HG03060 (cell line): ENCODE measurements around the gene SLC30A1.
"Not testable (repeated sequence)": the region's sequence is repeated elsewhere in the genome, so short reads cannot be mapped to it uniquely, and the experiment has no call there.

ENCODE experiments used
- ATAC-seq: cut with Tn5 transposase; IDR thresholded peaks from one replicate; pipeline ENCODE4 v1.9.1; 2021; ENCODE audit warnings: low read depth, moderate number of reproducible peaks; ENCODE audit not compliant: unreplicated experiment

SLC30A1 gene, protein sequence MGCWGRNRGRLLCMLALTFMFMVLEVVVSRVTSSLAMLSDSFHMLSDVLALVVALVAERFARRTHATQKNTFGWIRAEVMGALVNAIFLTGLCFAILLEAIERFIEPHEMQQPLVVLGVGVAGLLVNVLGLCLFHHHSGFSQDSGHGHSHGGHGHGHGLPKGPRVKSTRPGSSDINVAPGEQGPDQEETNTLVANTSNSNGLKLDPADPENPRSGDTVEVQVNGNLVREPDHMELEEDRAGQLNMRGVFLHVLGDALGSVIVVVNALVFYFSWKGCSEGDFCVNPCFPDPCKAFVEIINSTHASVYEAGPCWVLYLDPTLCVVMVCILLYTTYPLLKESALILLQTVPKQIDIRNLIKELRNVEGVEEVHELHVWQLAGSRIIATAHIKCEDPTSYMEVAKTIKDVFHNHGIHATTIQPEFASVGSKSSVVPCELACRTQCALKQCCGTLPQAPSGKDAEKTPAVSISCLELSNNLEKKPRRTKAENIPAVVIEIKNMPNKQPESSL

GRCh38 chr1:211578640-211579439 lies at the start of gene SLC30A1:
SLC30A1 (minus strand) TSS chr1:211579161; CDS start chr1:211578612, 549 bp downstream.
- peak; percentile 77 for ATAC-seq

DNA sequence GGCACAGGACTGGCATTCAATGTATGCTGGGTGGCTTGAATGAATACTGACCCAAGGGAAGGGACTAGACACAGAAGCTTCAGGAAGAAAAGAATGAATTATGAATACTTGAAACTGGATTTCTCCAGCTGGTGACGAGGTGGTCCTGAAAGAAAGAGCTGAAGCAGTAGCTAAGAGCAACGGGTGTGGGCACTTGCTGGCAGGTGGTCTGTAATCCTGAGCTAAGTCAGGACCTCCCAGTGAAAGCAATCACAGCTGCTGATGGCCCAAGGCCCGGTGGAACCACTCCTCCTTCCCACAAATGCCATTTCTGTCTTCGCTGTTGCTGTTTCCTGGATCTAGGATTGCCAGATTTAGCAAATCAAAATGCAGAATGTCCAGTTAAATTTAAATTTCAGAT lies 49.5 kb upstream of the SLC30A1 start:
- ATAC-seq = no peak

DNA sequence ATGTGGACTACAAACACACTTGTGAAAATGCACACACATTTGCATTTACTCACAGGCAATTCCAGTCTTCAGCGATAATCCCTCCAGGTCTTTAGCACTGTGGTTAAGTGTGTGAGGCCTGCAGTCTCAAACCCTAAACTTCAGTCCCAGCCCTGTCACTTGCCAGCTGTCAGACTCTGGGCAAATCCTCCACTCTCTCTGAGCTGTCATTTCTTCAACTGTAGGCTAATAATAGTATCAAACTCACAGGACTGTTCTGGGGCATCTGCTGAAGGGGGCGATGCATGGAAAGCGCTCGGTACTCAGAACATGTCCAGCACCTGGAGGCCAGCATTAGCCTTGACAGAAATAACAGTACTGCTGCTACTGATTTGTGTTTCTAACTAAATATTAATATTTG lies 48.3 kb upstream of the SLC30A1 start:
- ATAC-seq = no peak

GRCh38 chr1:211625866-211626265 lies 46.9 kb upstream of the SLC30A1 start:
- ATAC-seq = not testable (repeated sequence)

GRCh38 chr1:211625040-211625439 lies 46.1 kb upstream of the SLC30A1 start:
- ATAC-seq = no peak

GRCh38 chr1:211623515-211623914 lies 44.6 kb upstream of the SLC30A1 start:
- ATAC-seq = no peak

GRCh38 chr1:211621447-211622198 lies 42.7 kb upstream of the SLC30A1 start:
- ATAC-seq = no peak

DNA sequence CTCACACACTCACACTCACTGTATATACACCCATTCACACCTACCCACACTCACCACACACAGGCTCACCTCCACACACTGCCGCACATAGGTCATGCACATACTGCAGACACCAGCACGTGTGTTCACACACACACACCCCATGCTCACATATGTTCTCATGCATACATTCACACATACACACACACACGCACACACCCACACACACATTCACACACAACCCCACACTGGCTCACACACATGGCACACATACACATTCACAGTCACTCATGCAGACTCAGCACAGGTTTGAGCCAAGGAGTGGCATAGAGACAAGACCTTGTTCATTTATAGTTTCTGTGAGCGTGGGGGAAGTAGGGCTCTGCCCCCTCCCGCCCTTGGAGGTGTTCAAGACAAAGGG lies 41.1 kb upstream of the SLC30A1 start:
- no peak for ATAC-seq

GRCh38 chr1:211619033-211619996 lies 40.4 kb upstream of the SLC30A1 start:
- ATAC-seq = no peak

GRCh38 chr1:211616965-211617297 lies 38.0 kb upstream of the SLC30A1 start:
- no peak for ATAC-seq

- no peak for ATAC-seq
Measured at GRCh38 chr1:211616231-211616964, 37.4 kb upstream of the SLC30A1 start.

GRCh38 chr1:211614615-211615014 lies 35.7 kb upstream of the SLC30A1 start:
- no peak for ATAC-seq

- no peak for ATAC-seq
Measured at GRCh38 chr1:211613951-211614350, 35.0 kb upstream of the SLC30A1 start.

GRCh38 chr1:211613108-211613947 lies 34.4 kb upstream of the SLC30A1 start:
- no peak for ATAC-seq

- no peak for ATAC-seq
Measured at GRCh38 chr1:211612786-211613107, 33.8 kb upstream of the SLC30A1 start.

DNA sequence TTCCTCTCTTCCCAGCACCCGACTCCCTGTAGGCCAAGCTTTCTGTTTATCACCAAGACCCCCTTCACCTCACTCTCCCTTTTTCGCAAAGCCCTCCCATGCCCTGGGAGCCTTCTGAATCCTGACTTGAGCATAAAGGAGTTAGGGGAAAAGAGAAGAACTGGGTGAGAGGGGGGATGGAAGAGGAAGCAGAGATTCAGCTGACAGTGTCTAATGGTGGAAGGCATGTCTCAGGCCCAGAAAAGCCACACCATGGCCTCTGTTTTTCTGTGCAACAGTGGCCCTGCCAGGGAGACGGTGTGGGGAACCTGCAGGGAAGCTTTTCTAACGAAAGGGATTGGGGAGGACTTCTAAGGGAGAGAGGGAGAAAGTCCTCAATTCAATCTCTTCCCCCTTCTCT lies 32.9 kb upstream of the SLC30A1 start:
- no peak for ATAC-seq

DNA sequence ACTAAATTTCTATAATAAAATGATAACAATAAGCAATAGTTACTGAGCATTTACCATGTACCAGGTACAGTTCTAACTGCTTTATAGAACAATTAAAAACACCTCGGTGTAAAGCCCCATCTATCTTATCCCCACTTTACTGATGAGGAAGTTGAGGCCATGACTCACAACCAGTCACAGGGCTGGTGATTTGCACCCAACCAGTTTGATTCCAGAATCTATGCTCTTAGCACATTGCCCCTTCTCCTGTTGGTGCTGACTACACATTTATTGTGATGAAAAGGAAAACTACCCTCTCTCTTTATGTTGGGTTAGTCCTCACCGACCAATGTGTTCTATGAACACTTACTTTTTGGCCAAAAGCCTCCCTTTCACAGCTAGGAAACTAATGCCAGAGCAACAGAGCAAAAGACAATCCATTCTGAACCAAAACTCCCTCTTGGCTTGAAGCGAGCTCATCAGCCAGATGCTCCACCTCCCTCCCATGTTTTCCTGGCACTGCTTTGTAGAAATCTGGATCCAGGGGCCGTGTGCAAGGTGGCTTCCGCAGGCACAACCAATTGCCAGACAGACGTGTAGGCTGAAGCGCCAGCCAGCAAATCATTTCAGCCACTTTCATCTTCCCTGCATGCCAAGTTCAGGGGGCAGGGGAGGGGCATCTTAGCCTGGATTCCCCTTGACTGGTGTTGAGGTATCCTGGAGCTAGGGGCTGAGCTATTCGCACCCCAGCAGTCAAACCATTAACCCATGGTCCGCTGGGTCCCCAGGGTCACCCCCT lies 32.0 kb upstream of the SLC30A1 start:
- ATAC-seq = no peak
